NCI-H82 treated with DMSO at 0.1 percent for 48 hours (cell line): Measurements from ENCODE around the gene DEPP1.
"Not testable (repeated sequence)": the region's sequence is repeated elsewhere in the genome, so short reads cannot be mapped to it uniquely, and the experiment has no call there.

Experiments used
- DNase-seq: peaks from one replicate; lab custom pipeline; 2025; ENCODE audit not compliant: unreplicated experiment; lab: John Stamatoyannopoulos, UW

DEPP1 gene

GRCh38 chr10:44978570-44979280, at the start of gene DEPP1:
Gene DEPP1 (minus strand): TSS chr10:44978809. CDS start chr10:44978030, 779 bp downstream.
- DNase-seq = peak; percentile 73

GRCh38 chr10:45023426-45023825, 44.8 kb upstream of the DEPP1 start:
- no peak for DNase-seq

- no peak for DNase-seq
Observed at GRCh38 chr10:45015590-45015989, 37.0 kb upstream of the DEPP1 start.

DNA sequence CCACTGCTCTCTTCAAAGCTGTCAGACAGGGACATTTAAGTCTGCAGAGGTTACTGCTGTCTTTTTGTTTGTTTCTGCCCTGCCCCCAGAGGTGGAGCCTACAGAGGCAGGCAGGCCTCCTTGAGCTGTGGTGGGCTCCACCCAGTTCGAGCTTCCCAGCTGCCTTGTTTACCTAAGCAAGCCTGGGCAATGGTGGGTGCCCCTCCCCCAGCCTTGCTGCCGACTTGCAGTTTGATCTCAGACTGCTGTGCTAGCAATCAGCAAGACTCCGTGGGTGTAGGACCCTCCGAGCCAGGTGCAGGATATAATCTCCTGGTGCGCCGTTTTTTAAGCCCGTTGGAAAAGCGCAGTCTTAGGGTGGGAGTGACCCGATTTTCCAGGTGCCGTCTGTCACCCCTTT, 35.9 kb upstream of the DEPP1 start:
- DNase-seq = not testable (repeated sequence)

- peak; percentile 73 for DNase-seq
Observed at GRCh38 chr10:45008524-45009161, 30.0 kb upstream of the DEPP1 start.

GRCh38 chr10:45006276-45007030, 27.8 kb upstream of the DEPP1 start:
- DNase-seq = no peak

DNA sequence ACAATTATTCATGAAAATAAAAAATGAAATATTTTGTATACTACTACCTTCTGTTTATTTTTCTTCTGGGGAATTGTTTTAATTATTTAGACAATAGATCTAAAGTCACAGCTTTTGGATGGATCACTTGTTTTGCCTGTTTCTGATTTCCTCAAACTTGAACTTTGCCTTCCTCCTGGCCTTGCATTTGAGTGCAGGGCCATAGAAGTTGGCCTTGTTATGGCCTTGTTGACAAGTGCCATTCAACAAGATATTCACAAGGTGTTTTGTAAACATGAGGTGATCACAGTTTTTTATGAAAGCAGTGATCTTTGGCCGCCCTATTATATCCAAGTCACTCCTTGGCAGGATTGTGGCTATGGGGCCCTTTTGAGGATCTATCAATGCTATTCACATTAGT, 26.7 kb upstream of the DEPP1 start:
- no peak for DNase-seq

- DNase-seq = no peak
Observed at GRCh38 chr10:45004661-45005060, 26.1 kb upstream of the DEPP1 start.

DNA sequence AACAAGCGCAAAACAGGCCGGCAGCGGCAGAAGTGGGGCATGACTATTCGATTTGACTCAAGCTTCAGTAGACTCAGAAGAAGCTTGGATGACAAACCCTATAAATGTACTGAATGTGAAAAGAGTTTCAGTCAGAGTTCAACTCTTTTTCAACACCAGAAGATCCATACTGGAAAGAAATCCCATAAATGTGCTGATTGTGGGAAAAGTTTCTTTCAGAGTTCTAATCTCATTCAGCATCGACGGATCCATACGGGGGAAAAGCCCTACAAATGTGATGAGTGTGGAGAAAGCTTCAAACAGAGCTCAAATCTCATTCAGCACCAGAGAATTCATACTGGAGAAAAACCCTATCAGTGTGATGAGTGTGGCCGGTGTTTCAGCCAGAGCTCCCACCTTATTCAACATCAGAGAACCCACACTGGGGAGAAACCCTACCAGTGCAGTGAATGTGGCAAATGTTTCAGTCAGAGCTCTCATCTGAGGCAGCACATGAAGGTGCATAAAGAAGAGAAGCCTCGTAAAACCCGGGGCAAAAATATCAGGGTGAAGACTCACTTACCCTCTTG, 24.9 kb upstream of the DEPP1 start:
- no peak for DNase-seq

DNA sequence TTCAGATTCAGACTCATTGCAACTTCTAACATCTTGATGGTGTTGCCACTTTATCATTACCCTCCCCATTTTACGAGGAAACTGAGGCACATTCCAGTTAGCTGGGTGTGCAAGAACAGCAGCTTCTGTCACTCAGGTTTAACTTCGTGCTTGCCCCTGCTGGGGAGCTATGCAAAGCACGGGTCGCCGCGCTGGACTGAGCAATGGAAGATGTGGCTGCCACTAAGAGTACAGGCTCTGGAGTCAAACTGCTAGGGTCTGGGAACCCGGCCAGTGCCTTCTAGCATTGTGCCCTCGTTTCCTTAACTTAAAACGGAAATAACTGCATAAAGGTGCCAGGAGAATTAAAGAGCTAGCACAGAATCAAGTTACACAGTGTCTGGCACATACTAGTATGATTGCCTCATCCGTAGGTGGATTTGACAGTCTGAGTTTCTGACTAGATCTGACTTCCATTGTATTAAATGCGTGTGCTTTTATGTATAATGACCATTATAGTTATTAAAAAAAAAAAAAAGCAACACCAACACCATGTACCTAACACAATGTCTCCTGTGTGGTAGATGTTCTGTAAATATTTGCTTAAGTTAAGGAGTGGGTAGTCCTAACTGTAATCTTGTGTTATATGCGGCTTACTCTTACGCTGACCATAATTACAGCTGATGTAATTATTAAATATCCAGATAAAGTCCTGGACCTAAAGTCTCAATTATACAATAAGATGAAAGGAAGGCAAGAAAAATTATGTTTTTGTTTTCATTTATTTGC, 23.0 kb upstream of the DEPP1 start:
- DNase-seq = no peak

GRCh38 chr10:45000752-45001380, 22.3 kb upstream of the DEPP1 start, which contains the start of gene ZNF22:
Gene ZNF22 (plus strand): TSS chr10:45000923. CDS start chr10:45003369, 2,446 bp downstream.
- DNase-seq = no peak

DNA sequence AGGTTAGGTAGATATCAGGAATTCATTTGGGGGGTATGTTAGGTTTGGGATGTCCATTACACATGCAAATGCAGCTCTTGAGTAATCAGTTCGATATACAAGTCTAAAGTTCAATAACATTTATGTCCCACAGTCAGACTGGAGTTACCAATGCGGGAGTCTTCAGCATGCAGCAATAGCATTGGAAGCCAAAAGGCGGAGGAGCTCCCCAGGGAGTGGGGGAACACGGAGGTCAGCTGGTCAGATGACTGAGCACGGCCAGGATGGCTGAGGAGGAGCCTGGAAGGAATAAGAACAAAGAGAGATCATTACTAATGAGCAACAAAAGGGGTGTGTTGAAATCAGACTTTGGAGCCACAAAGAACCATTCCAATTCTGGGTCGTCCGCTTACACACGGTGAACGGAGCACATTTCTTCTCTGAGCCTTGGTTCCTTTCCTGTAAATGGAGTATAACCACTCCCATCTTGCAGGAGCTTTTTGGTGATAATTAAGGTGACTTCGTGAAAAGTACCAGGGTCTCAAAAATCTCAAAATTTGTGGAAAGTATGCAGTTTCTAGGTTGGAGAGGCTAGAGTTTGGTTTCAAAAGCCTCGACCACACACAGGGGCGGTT, 21.6 kb upstream of the DEPP1 start:
- no peak for DNase-seq

- DNase-seq = no peak
Observed at GRCh38 chr10:44998146-44998631, 19.6 kb upstream of the DEPP1 start.

GRCh38 chr10:44997105-44997748, 18.6 kb upstream of the DEPP1 start:
- no peak for DNase-seq

DNA sequence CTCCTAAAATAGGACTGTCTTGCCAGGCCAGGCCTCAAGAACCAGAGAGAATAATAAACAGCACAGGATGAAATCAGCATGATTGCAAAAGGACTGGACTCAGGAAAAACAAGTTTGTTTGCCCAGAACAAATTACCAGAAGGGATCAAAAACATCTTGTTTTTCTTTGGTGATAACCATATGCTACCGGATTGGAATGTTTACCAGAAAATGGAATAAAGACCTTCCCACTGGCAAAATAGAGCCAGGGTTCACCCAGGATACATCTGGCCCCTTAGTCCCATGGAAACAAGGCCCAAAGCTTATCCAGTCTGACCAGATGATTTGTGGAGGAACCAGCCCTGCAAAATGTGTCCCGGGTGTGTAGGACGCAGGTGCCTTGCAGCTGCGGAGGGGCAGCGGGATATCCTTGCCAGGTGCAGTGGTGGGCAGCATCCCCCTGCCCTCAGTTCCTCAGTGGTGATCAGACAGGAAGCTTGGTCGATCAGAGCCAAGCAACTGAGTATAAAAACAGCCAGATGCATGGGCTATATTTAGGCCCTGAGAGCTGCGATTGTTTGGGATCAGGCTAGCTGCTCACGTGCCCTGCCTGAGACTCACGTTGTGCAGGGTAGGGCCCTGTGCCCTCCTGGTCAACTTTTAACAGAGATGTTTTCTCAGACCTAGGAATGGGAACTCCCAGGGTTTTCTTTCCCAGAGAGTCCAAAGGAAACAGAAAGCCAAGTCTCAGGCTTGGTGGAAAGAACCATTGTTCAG, 17.5 kb upstream of the DEPP1 start:
- no peak for DNase-seq

DNA sequence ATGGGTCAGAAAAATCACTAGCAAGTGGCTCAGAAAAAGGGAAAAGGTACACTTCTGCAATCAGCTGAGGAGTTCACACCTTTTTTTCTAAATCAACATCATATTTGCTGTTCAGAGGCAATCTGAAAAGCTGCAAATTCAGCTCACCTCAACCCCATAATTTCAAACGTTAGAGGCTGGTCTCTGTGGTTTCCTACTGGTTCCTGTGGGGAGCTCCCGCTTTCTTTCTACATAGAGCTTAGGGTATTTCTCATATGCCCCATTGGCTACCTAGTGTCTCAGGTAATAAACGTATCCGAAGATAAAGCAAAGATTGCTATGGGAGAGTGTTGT, 16.9 kb upstream of the DEPP1 start:
- DNase-seq = no peak

DNA sequence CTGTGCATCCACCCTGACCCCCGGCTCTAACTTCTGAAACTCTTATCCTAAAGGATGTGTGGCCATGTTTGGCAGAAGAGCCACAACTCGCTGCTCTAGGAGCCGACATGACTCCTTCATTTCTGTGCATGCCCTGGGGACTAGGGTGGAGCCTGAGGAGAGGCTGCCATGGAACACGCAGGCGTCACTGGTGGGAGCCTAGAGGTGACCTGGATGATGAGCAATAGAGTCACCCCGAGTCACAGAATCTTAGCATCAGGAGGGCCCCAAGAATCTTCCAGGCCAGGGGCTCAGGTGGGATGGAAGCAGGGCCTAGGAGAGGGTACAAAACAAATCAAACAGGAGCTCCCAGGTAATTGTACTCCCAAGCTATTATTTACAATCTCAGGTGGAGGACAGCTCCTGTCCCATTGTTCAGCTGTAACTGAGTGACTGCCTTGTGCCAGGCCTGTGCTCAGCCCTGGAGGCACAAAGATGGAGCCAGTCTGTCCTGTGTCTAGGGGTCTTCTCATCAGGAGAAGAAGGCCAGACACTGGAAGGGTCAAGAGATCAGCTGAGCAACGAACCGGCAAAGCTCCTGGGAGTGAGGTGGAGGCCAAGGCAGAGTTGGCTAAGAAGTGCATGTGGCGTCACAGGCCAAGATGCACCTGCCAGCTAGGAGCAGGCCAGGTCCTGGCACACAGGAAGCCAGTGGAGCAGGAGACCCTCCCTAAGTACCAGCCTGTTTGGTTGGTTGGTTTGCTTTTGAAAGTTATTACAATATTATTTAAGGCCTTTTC, 16.3 kb upstream of the DEPP1 start:
- DNase-seq = no peak
